ENCODE data around the gene FLCN. TPM values are rescaled to one million over a fixed set of nuclear protein-coding genes. Genes with fewer than 3 reads are reported as not detected.
A peak's percentile ranks its signal among the peaks of the same experiment; 100 is the strongest.
"Not testable (repeated sequence)": the region's sequence is repeated elsewhere in the genome, so short reads cannot be mapped to it uniquely, and the experiment has no call there.

FLCN gene
- total and polyA plus RNA-seq, 5 donors from 2014 or later = 6.6 to 60.5 (median 8.0) TPM

- H3K4me1 ChIP-seq (ENCODE audit: control insufficient read depth, insufficient read depth, low read length, poor library complexity, severe bottlenecking) = peaks cover 22% of the 10 kb centered on the region
- no peak overlapping the region for H3K27ac ChIP-seq (ENCODE audit: insufficient read depth, low read length, poor library complexity, severe bottlenecking)
- H3K27me3 ChIP-seq (ENCODE audit: control insufficient read depth, insufficient read depth, low read length) = no peaks in the 10 kb centered on the region
- peak overlapping the region in 1 of 4 donors; percentile 11 for H3K4me3 Mint-ChIP-seq
- H3K27me3 Mint-ChIP-seq = no peaks in the 10 kb centered on the region
- H3K27ac Mint-ChIP-seq = peak overlapping the region in 1 of 3 donors; percentile 87
- no peaks in the 10 kb centered on the region for H3K9me3 ChIP-seq (ENCODE audit: control insufficient read depth in 2 of 2, low read length in 2 of 2)
- no peak overlapping the region for H3K4me3 ChIP-seq (ENCODE audit: low read depth, low read length)
- peaks cover 16% of the 10 kb centered on the region for H3K36me3 ChIP-seq (ENCODE audit: control insufficient read depth, insufficient read depth, low read length)
- peaks cover 26% of the 10 kb centered on the region for H3K36me3 Mint-ChIP-seq
- DNase-seq (no peak), ATAC-seq (ENCODE audit: low read depth in 2 of 2) (no peak)
- no peaks in the 10 kb centered on the region for H3K9me3 Mint-ChIP-seq
- H3K4me1 Mint-ChIP-seq = peaks cover 5 to 43% (median 22%) of the 10 kb centered on the region in 4 donors
Measured at GRCh38 chr17:17200831-17201230, 36.1 kb downstream of the FLCN start.

- H3K4me3 Mint-ChIP-seq = no peak overlapping the region
- no peak overlapping the region for H3K27ac ChIP-seq (ENCODE audit: insufficient read depth, low read length, poor library complexity, severe bottlenecking)
Measured at GRCh38 chr17:17200311-17200710, 36.7 kb downstream of the FLCN start.

DNA sequence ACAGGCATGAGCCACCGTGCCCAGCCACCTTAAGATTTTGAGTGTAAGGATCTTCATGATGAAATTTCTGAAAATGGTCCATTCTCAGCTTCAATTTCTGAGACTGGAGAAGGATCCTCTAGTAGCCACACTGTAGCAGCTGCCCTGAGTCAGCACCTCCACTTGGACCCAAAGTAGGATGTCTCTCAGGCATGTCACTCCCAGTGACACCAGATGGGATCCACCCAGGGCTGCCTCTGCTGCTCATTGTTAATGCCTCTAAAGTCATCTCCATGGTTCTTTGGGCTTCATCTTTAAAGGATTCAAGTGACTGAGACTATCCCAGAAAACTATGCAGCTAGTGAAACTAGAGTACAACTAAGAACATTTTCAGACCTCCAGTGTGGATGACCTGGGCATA lies 38.7 kb downstream of the FLCN start:
- H3K27me3 ChIP-seq (ENCODE audit: control insufficient read depth, insufficient read depth, low read length) = no peaks in the 10 kb centered on the region
- no peak overlapping the region for H3K27ac ChIP-seq (ENCODE audit: insufficient read depth, low read length, poor library complexity, severe bottlenecking)
- H3K36me3 ChIP-seq (ENCODE audit: control insufficient read depth, insufficient read depth, low read length) = peaks cover 16% of the 10 kb centered on the region
- DNase-seq (no peak), ATAC-seq (ENCODE audit: low read depth in 2 of 2) (no peak)
- no peaks in the 10 kb centered on the region for H3K9me3 Mint-ChIP-seq
- H3K36me3 Mint-ChIP-seq = peaks cover 26% of the 10 kb centered on the region
- no peak overlapping the region for H3K27ac Mint-ChIP-seq
- H3K9me3 ChIP-seq (ENCODE audit: control insufficient read depth in 2 of 2, low read length in 2 of 2) = no peaks in the 10 kb centered on the region
- no peak overlapping the region for H3K4me3 Mint-ChIP-seq
- H3K4me1 Mint-ChIP-seq = peaks cover 2 to 23% (median 12%) of the 10 kb centered on the region in 4 donors
- H3K4me3 ChIP-seq (ENCODE audit: low read depth, low read length) = no peak overlapping the region
- H3K4me1 ChIP-seq (ENCODE audit: control insufficient read depth, insufficient read depth, low read length, poor library complexity, severe bottlenecking) = no peaks in the 10 kb centered on the region
- H3K27me3 Mint-ChIP-seq = no peaks in the 10 kb centered on the region

More at GRCh38 chr17:17200311-17200710, 36.7 kb downstream of the FLCN start:
- H3K36me3 ChIP-seq (ENCODE audit: control insufficient read depth, insufficient read depth, low read length) = peaks cover 16% of the 10 kb centered on the region
- peaks cover 17% of the 10 kb centered on the region for H3K4me1 ChIP-seq (ENCODE audit: control insufficient read depth, insufficient read depth, low read length, poor library complexity, severe bottlenecking)
- Mint-ChIP-seq H3K4me1 (peaks cover 5 to 43% (median 20%) of the 10 kb centered on the region in 4 donors), H3K36me3 (peaks cover 26% of the 10 kb centered on the region), H3K9me3 (no peaks in the 10 kb centered on the region), H3K27me3 (no peaks in the 10 kb centered on the region), H3K27ac (no peak overlapping the region)
- DNase-seq = no peak
- no peak overlapping the region for H3K4me3 ChIP-seq (ENCODE audit: low read depth, low read length)
- H3K9me3 ChIP-seq (ENCODE audit: control insufficient read depth in 2 of 2, low read length in 2 of 2) = no peaks in the 10 kb centered on the region
- no peak for ATAC-seq (ENCODE audit: low read depth in 2 of 2)
- H3K27me3 ChIP-seq (ENCODE audit: control insufficient read depth, insufficient read depth, low read length) = no peaks in the 10 kb centered on the region

DNA sequence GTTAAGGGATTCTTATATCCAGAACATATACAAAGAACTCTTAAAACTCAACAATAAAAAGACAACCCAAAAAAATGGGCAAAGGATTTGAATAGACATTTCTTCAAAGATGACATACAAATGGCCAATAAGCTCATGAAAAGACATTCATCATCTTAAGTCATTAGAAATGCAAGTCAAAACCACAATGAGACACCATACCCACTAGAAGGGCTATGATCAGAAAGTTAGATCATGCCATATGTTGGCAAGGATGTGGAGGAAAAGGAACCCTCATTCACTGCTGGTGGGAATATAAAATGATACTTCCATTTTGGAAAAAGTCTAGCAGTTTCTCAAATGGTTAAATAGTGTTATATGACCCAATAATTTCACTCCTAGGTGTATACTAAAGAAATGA lies 40.2 kb downstream of the FLCN start:
- peaks cover 21% of the 10 kb centered on the region for H3K36me3 Mint-ChIP-seq
- peaks cover 2 to 20% (median 12%) of the 10 kb centered on the region in 4 donors for H3K4me1 Mint-ChIP-seq
- Histone ChIP-seq H3K27me3 (ENCODE audit: control insufficient read depth, insufficient read depth, low read length) (no peaks in the 10 kb centered on the region), H3K4me3 (ENCODE audit: low read depth, low read length) (no peak overlapping the region), H3K4me1 (ENCODE audit: control insufficient read depth, insufficient read depth, low read length, poor library complexity, severe bottlenecking) (no peaks in the 10 kb centered on the region), H3K36me3 (ENCODE audit: control insufficient read depth, insufficient read depth, low read length) (peaks cover 8% of the 10 kb centered on the region), H3K27ac (ENCODE audit: insufficient read depth, low read length, poor library complexity, severe bottlenecking) (no peak overlapping the region), H3K9me3 (ENCODE audit: control insufficient read depth in 2 of 2, low read length in 2 of 2) (no peaks in the 10 kb centered on the region)
- H3K27ac Mint-ChIP-seq = peak overlapping the region in 2 of 3 donors; percentile 8 to 68
- ATAC-seq (ENCODE audit: low read depth in 2 of 2) = no peak
- no peaks in the 10 kb centered on the region for H3K27me3 Mint-ChIP-seq
- H3K9me3 Mint-ChIP-seq = no peaks in the 10 kb centered on the region
- DNase-seq = no peak
- peak overlapping the region in 1 of 4 donors; percentile 39 for H3K4me3 Mint-ChIP-seq

GRCh38 chr17:17195466-17195865 lies 41.5 kb downstream of the FLCN start:
- H3K27me3 Mint-ChIP-seq; H3K4me3 Mint-ChIP-seq; ATAC-seq (ENCODE audit: low read depth in 2 of 2); H3K4me1 ChIP-seq (ENCODE audit: control insufficient read depth, insufficient read depth, low read length, poor library complexity, severe bottlenecking); H3K27ac ChIP-seq (ENCODE audit: insufficient read depth, low read length, poor library complexity, severe bottlenecking); H3K9me3 Mint-ChIP-seq; H3K9me3 ChIP-seq (ENCODE audit: control insufficient read depth in 2 of 2, low read length in 2 of 2); DNase-seq; H3K4me3 ChIP-seq (ENCODE audit: low read depth, low read length); H3K27me3 ChIP-seq (ENCODE audit: control insufficient read depth, insufficient read depth, low read length): not testable (repeated sequence)
- H3K36me3 Mint-ChIP-seq = peaks cover 14% of the 10 kb centered on the region
- peaks cover 0 to 28% (median 17%) of the 10 kb centered on the region in 4 donors for H3K4me1 Mint-ChIP-seq
- peak overlapping the region in 1 of 3 donors; percentile 26 for H3K27ac Mint-ChIP-seq
- H3K36me3 ChIP-seq (ENCODE audit: control insufficient read depth, insufficient read depth, low read length) = peaks cover 14% of the 10 kb centered on the region

GRCh38 chr17:17191961-17192381 lies 45.0 kb downstream of the FLCN start:
- DNase-seq (no peak), ATAC-seq (ENCODE audit: low read depth in 2 of 2) (no peak)
- H3K27me3 ChIP-seq (ENCODE audit: control insufficient read depth, insufficient read depth, low read length) = no peaks in the 10 kb centered on the region
- peaks cover 0 to 37% (median 24%) of the 10 kb centered on the region in 4 donors for H3K4me1 Mint-ChIP-seq
- no peaks in the 10 kb centered on the region for H3K9me3 ChIP-seq (ENCODE audit: control insufficient read depth in 2 of 2, low read length in 2 of 2)
- H3K27ac Mint-ChIP-seq = no peak overlapping the region
- peaks cover 6% of the 10 kb centered on the region for H3K36me3 Mint-ChIP-seq
- peaks cover 41% of the 10 kb centered on the region for H3K36me3 ChIP-seq (ENCODE audit: control insufficient read depth, insufficient read depth, low read length)
- H3K4me3 Mint-ChIP-seq = no peak overlapping the region
- no peaks in the 10 kb centered on the region for H3K9me3 Mint-ChIP-seq
- no peaks in the 10 kb centered on the region for H3K27me3 Mint-ChIP-seq
- H3K27ac ChIP-seq (ENCODE audit: insufficient read depth, low read length, poor library complexity, severe bottlenecking) = no peak overlapping the region
- H3K4me1 ChIP-seq (ENCODE audit: control insufficient read depth, insufficient read depth, low read length, poor library complexity, severe bottlenecking) = peaks cover 5% of the 10 kb centered on the region
- H3K4me3 ChIP-seq (ENCODE audit: low read depth, low read length) = no peak overlapping the region

DNA sequence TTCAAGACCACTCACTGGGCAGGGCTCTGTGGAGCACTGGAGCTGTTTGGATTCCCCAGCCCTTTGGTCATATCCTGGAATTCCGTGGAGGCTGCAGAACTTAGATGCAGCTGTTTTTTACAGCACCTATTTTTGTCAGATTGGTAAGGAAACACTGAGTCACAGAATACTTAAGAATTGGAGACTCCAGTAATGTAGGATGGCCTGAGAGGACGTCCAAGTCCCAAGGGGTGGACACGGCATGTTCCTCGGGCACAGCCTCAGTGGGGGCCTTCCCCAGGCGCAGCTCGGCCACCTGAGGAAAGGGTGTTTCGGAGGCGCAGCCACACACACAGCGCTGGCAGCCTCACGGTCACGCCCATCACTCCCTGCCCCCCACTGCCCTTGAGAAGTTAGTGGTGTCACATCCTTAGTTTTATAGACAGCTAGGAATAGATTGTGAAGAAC lies 45.6 kb downstream of the FLCN start:
- Mint-ChIP-seq H3K27ac (peak overlapping the region in 1 of 3 donors; percentile 73), H3K9me3 (no peaks in the 10 kb centered on the region), H3K4me1 (peaks cover 1 to 42% (median 23%) of the 10 kb centered on the region in 4 donors), H3K36me3 (peaks cover 7% of the 10 kb centered on the region), H3K4me3 (no peak overlapping the region), H3K27me3 (no peaks in the 10 kb centered on the region)
- DNase-seq (no peak), ATAC-seq (ENCODE audit: low read depth in 2 of 2) (no peak)
- peaks cover 46% of the 10 kb centered on the region for H3K36me3 ChIP-seq (ENCODE audit: control insufficient read depth, insufficient read depth, low read length)
- peaks cover 11% of the 10 kb centered on the region for H3K4me1 ChIP-seq (ENCODE audit: control insufficient read depth, insufficient read depth, low read length, poor library complexity, severe bottlenecking)
- no peaks in the 10 kb centered on the region for H3K27me3 ChIP-seq (ENCODE audit: control insufficient read depth, insufficient read depth, low read length)
- no peak overlapping the region for H3K27ac ChIP-seq (ENCODE audit: insufficient read depth, low read length, poor library complexity, severe bottlenecking)
- H3K4me3 ChIP-seq (ENCODE audit: low read depth, low read length) = no peak overlapping the region
- H3K9me3 ChIP-seq (ENCODE audit: control insufficient read depth in 2 of 2, low read length in 2 of 2) = no peaks in the 10 kb centered on the region

DNA sequence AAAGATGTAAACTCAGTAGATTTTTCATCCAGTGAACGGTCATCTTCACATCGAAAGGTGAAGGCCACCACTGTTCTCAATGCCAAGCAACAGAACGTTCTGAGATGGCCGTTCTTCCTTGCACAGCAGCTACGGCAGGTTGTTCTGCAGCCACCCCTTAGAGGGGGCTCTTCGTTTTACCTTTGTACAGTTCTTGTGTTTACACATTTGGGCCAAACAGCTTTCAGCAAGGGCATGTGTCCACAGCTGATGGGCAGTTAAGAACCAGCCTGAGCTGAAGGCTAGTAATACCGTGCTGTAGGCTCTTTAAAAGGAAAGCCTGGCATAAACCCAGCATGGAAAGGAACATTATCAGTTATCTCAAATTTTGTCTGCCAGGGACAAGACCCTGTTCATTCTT lies 46.8 kb downstream of the FLCN start:
- no peaks in the 10 kb centered on the region for H3K9me3 ChIP-seq (ENCODE audit: control insufficient read depth in 2 of 2, low read length in 2 of 2)
- Mint-ChIP-seq H3K27ac (peak overlapping the region in 1 of 3 donors; percentile 87), H3K4me3 (no peak overlapping the region), H3K9me3 (no peaks in the 10 kb centered on the region), H3K4me1 (peaks cover 13 to 49% (median 33%) of the 10 kb centered on the region in 4 donors), H3K27me3 (no peaks in the 10 kb centered on the region), H3K36me3 (peaks cover 17% of the 10 kb centered on the region)
- peak overlapping the region; percentile 30 for H3K27ac ChIP-seq (ENCODE audit: insufficient read depth, low read length, poor library complexity, severe bottlenecking)
- H3K27me3 ChIP-seq (ENCODE audit: control insufficient read depth, insufficient read depth, low read length) = no peaks in the 10 kb centered on the region
- DNase-seq (no peak), ATAC-seq (ENCODE audit: low read depth in 2 of 2) (no peak)
- H3K4me1 ChIP-seq (ENCODE audit: control insufficient read depth, insufficient read depth, low read length, poor library complexity, severe bottlenecking) = peaks cover 23% of the 10 kb centered on the region
- H3K4me3 ChIP-seq (ENCODE audit: low read depth, low read length) = no peak overlapping the region
- peaks cover 49% of the 10 kb centered on the region for H3K36me3 ChIP-seq (ENCODE audit: control insufficient read depth, insufficient read depth, low read length)

Measured in CD4-positive, CD25-positive, alpha-beta regulatory T cell (primary cell).